Measurements from ENCODE around the gene TMEM62.
A peak's percentile ranks its signal among the peaks of the same experiment; 100 is the strongest.
"Not testable (repeated sequence)": the region's sequence is repeated elsewhere in the genome, so short reads cannot be mapped to it uniquely, and the experiment has no call there.

The TMEM62 gene

DNA sequence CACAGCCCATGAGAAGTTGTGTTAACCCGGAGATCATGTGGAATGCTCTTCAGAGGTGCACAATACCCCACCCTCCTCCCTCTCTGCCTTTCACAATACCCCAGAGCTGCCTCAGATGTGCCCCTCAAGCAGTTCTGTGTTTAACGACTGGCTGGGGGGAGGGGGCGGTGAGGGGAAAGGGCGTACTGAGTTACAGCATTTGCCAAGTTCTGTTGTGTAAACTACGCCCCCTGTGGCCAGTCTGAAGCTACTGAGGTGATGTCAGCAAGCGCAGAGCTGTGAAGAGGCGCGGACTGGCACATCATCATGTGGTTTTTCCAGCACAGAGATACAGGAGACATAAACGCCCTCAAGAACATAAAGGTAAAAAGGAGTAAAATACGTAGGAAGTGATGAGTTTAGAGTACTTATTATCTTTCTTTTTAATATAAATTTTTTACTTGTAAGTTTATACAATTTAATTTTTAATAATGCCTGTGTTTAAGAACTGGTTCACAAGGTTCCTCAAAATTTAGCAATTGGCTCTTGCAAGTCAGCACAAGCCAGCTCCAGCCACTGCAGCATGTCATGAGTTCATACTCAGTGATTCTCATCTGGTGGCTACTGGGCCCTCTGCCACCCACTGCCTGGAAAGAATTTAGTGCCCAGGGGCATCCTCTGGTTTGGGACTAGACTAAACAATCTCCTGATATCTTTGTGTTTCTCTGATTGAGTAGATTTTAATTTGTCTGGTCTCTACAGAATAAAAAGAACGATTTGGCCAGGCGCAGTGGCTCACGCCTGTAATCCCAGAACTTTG lies 85.7 kb downstream of the TMEM62 start:
- Histone ChIP-seq H3K9me3 (no peaks in the 10 kb centered on the region), H3K4me1 (peaks cover 8% of the 10 kb centered on the region; the same call in 1 of the 2 replicates), H3K36me3 (no peaks in the 10 kb centered on the region), H3K4me3 (ENCODE audit: low read depth, low read length) (no peak overlapping the region), H3K27me3 (no peaks in the 10 kb centered on the region)
- DNase-seq = no peak
- TF ChIP-seq, protein P1, sequence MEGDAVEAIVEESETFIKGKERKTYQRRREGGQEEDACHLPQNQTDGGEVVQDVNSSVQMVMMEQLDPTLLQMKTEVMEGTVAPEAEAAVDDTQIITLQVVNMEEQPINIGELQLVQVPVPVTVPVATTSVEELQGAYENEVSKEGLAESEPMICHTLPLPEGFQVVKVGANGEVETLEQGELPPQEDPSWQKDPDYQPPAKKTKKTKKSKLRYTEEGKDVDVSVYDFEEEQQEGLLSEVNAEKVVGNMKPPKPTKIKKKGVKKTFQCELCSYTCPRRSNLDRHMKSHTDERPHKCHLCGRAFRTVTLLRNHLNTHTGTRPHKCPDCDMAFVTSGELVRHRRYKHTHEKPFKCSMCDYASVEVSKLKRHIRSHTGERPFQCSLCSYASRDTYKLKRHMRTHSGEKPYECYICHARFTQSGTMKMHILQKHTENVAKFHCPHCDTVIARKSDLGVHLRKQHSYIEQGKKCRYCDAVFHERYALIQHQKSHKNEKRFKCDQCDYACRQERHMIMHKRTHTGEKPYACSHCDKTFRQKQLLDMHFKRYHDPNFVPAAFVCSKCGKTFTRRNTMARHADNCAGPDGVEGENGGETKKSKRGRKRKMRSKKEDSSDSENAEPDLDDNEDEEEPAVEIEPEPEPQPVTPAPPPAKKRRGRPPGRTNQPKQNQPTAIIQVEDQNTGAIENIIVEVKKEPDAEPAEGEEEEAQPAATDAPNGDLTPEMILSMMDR (IDR thresholded peaks at IDR 0.05; ENCODE audit: low read depth, low read length) = peak; percentile 26; the same call in 1 of the 2 replicates

DNA sequence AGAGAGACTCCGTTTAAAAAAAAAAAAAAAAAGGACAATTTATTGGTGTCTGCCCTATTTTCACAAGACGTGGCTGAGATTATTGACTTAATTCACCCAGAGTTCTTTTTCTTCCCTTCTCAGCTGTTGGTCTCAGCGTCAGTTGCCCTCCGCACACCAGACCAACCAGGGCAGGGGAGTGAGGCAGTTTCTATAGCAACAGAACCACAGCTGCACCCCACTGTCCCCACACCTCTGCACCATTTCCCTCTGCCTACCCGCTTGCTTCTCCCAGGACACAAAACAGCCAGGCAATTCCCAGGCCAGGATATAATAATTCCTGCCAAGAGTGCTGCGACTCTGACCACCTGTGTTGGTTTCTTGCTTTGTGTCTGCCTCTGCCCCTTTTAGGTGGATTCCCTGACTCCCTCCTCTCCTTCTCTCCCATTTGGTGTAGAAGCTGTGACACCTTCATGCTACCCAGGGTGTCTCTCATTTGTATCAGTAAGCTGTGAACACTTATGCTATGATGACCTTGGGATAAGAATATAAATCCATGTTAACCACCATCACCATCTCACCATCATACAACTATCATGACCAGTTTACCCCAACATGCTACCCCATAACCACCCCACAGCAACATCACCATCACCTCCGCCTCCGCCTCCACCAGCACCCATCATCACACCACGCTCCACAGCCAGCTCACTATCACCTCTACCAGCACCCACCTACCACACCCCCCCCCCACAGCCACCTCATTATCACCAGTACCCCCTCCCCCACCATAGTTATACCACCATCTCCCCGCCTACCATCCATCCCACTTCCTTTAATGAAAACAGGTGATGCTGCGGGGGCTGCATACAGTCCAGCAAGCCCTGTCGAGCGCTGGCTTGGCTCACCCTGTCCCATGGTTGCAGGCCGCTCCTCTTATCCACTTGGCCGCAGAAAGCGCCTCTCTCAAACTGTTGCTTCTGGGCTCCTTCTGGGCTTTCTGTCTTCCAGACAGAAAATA lies 86.8 kb downstream of the TMEM62 start:
- TF ChIP-seq, protein P1 (IDR thresholded peaks at IDR 0.05; ENCODE audit: low read depth, low read length) = no peak
- H3K4me3 ChIP-seq (ENCODE audit: low read depth, low read length) = no peak overlapping the region
- no peaks in the 10 kb centered on the region for H3K9me3 ChIP-seq
- H3K4me1 ChIP-seq = peaks cover 8% of the 10 kb centered on the region; the same call in 1 of the 2 replicates
- DNase-seq = no peak
- H3K27me3 ChIP-seq = no peaks in the 10 kb centered on the region
- no peaks in the 10 kb centered on the region for H3K36me3 ChIP-seq

DNA sequence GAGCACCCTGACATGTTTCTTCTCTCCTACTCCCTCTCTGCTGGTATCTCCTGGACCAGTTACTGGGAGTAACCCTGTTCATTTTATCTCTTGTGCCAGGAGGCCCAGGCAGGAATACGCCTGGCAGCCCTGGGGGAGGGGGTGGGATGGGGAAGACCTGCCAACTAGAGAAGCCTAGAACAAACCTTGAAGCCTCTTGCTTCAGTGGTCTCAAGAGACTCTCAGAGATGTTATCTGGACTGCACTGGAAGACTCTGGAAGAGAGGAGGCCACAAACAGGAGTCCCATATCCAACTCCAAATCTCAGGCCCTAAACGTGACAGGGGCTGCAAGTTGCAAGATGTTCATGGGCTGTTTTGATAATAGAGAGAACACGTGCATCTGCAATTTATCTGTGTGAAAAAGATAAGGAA lies 87.6 kb downstream of the TMEM62 start, which contains the start of gene EPB42:
TSS of gene EPB42 (minus strand) at position 28 of the 413 bp plus-strand sequence. CDS start 193 bp downstream, outside the sequence.
- H3K36me3 ChIP-seq = no peaks in the 10 kb centered on the region
- DNase-seq = no peak
- no peak within 1 kb of the TSS for H3K4me3 ChIP-seq (ENCODE audit: low read depth, low read length)
- H3K27me3 ChIP-seq = no peaks in the 10 kb centered on the region
- TF ChIP-seq, protein P1 (IDR thresholded peaks at IDR 0.05; ENCODE audit: low read depth, low read length) = no peak
- H3K4me1 ChIP-seq = peaks cover 8% of the 10 kb centered on the region; the same call in 1 of the 2 replicates
- no peaks in the 10 kb centered on the region for H3K9me3 ChIP-seq

DNA sequence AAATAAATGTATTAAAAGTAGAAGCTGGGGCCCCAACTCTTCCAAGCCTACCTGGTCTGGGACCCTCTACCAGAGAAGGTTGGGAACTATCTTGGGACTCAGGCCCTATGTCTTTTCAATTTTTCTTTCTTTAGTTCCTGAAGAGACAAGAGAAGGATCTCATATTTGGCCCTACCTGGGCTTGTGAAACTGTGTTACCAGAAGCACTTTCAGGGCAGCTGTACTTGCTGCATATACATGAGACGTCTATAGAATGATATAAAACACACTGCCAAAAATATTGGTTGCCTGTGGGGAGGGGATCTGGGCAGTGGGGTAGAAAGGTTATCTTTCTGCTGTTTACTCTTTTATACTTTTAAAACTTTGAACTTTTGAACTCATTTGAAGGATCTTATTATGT lies 88.0 kb downstream of the TMEM62 start:
- TF ChIP-seq, protein P1 (IDR thresholded peaks at IDR 0.05; ENCODE audit: low read depth, low read length) = no peak
- Histone ChIP-seq H3K9me3 (no peaks in the 10 kb centered on the region), H3K36me3 (no peaks in the 10 kb centered on the region), H3K4me3 (ENCODE audit: low read depth, low read length) (no peak overlapping the region), H3K4me1 (peaks cover 8% of the 10 kb centered on the region; the same call in 1 of the 2 replicates), H3K27me3 (no peaks in the 10 kb centered on the region)
- DNase-seq = no peak

DNA sequence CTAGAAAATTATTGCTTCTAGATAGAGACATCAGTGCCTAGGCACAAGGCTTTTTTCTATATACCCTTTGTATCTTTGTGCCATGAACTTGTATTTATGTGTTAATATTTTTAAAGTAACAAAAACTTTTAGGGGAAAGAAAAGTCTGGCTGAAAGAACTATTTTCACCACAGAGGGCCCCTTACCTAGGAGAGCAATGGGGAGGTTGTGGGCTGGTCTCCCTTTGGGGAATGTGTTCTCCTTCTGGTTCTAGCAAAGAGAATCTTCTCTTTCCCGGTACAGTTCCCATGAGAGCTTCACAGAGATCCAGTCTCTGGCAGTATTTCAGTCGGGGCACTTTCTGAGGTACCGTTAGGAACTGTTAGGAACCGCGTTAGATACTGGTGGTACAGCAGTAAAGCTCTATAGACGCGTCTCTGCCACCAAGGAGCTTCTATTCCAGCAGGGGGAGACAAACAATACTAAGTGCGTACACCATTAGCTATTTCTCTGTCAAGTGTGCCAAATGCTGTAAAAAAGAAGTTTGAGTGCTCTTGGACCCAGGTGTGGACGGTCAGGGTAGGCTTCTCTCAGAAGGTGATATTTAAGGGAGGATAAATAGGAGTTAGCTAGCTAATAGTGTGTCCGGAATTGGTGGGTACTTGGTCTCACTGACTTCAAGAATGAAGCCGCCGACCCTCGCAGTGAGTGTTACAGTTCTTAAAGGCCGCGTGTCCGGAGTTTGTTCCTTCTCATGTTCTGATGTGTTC lies 92.0 kb downstream of the TMEM62 start:
- Histone ChIP-seq H3K36me3 (no peaks in the 10 kb centered on the region), H3K4me3 (ENCODE audit: low read depth, low read length) (no peak overlapping the region), H3K4me1 (peaks cover 8% of the 10 kb centered on the region; the same call in 1 of the 2 replicates), H3K9me3 (no peaks in the 10 kb centered on the region), H3K27me3 (no peaks in the 10 kb centered on the region)
- DNase-seq = peak; percentile 48
- TF ChIP-seq, protein P1 (IDR thresholded peaks at IDR 0.05; ENCODE audit: low read depth, low read length) = peak; percentile 92

DNA sequence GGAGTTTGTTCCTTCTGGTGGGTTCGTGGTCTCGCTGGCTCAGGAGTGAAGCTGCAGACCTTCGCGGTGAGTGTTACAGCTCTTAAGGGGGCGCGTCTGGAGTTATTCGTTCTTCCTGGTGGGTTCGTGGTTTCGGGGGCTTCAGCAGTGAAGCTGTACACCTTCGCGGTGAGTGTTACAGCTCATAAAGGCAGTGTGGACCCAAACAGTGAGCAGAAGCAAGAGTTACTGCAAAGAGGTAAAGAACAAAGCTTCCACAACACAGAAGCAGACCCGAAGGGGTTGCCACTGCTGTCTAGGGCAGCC lies 92.5 kb downstream of the TMEM62 start:
- not testable (repeated sequence) for DNase-seq; H3K36me3 ChIP-seq; H3K4me3 ChIP-seq (ENCODE audit: low read depth, low read length); H3K9me3 ChIP-seq; H3K27me3 ChIP-seq; H3K4me1 ChIP-seq
